Stimulated activated effector memory CD8-positive, alpha-beta T cell treated with anti-CD3 and anti-CD28 coated beads, Interleukin-12 subunit alpha, Interleukin-12 subunit beta, amount 100 ng/mL, for 72 hours (primary cell): ENCODE data around the gene MIEF2.
"Not testable (repeated sequence)": the region's sequence is repeated elsewhere in the genome, so short reads cannot be mapped to it uniquely, and the experiment has no call there.

ENCODE experiments used
- ATAC-seq: fragments of 150-1000 bp; cut with Tn5 transposase; 2 replicates; pipeline ENCODE4 v1.10.0; 2021
- DNase-seq, 2 donors: peaks; one replicate each; pipeline ENCODE4 v3.0.0; 2021 to 2022; ENCODE audit warnings: low spot score in 2 of 2
- H3K27ac Mint-ChIP-seq: one replicate; pipeline ENCODE4 v1.8.0; 2022; ENCODE audit warnings: mild to moderate bottlenecking, mixed read lengths
- H3K36me3 Mint-ChIP-seq: one replicate; pipeline ENCODE4 v1.8.0; 2022; ENCODE audit warnings: mild to moderate bottlenecking, mixed read lengths
- H3K4me1 Mint-ChIP-seq: one replicate; pipeline ENCODE4 v1.8.0; 2022; ENCODE audit warnings: mixed read lengths
- H3K4me3 Mint-ChIP-seq: one replicate; pipeline ENCODE4 v1.8.0; 2022; ENCODE audit warnings: mild to moderate bottlenecking, mixed read lengths
- H3K9me3 Mint-ChIP-seq: one replicate; pipeline ENCODE4 v1.8.0; 2022; ENCODE audit warnings: mixed read lengths

The MIEF2 gene

GRCh38 chr17:18260332-18261145 lies at the start of gene MIEF2:
Gene MIEF2 (plus strand): TSS chr17:18260662. CDS start chr17:18262721, 2,059 bp downstream.
- H3K36me3 Mint-ChIP-seq: peaks cover 26% of the 10 kb centered on the region
- ATAC-seq: peak; percentile 88

GRCh38 chr17:18213666-18214270 lies 46.7 kb upstream of the MIEF2 start:
- ATAC-seq (no peak), DNase-seq (no peak)
- H3K27ac Mint-ChIP-seq: peak overlapping the region; percentile 72
- no peak overlapping the region for H3K4me3 Mint-ChIP-seq
- H3K9me3 Mint-ChIP-seq: no peaks in the 10 kb centered on the region
- peaks cover 49% of the 10 kb centered on the region for H3K36me3 Mint-ChIP-seq
- peaks cover 8% of the 10 kb centered on the region for H3K4me1 Mint-ChIP-seq

More at GRCh38 chr17:18260332-18261145, at the start of gene MIEF2:
- Mint-ChIP-seq H3K27ac (peak within 1 kb of the TSS; percentile 87), H3K4me3 (peak within 1 kb of the TSS; percentile 98), H3K9me3 (no peaks in the 10 kb centered on the region), H3K4me1 (peaks cover 41% of the 10 kb centered on the region)
- peak; percentile 78 to 94 for DNase-seq

GRCh38 chr17:18216906-18217305 lies 43.6 kb upstream of the MIEF2 start:
- H3K4me3 Mint-ChIP-seq, H3K9me3 Mint-ChIP-seq, H3K27ac Mint-ChIP-seq, ATAC-seq, DNase-seq: not testable (repeated sequence)
- Mint-ChIP-seq H3K36me3 (peaks cover 18% of the 10 kb centered on the region), H3K4me1 (peaks cover 16% of the 10 kb centered on the region)

- no peaks in the 10 kb centered on the region for H3K9me3 Mint-ChIP-seq
- peaks cover 13% of the 10 kb centered on the region for H3K36me3 Mint-ChIP-seq
- ATAC-seq (peak; percentile 86), DNase-seq (peak; percentile 69 to 89)
- no peak overlapping the region for H3K4me3 Mint-ChIP-seq
- H3K27ac Mint-ChIP-seq: no peak overlapping the region
- H3K4me1 Mint-ChIP-seq: peaks cover 16% of the 10 kb centered on the region
Measured at GRCh38 chr17:18217412-18218015, 42.9 kb upstream of the MIEF2 start.

GRCh38 chr17:18218756-18219415 lies 41.6 kb upstream of the MIEF2 start:
- Mint-ChIP-seq H3K36me3 (peaks cover 3% of the 10 kb centered on the region), H3K4me1 (peaks cover 16% of the 10 kb centered on the region), H3K27ac (peak overlapping the region; percentile 77), H3K9me3 (no peaks in the 10 kb centered on the region), H3K4me3 (no peak overlapping the region)
- ATAC-seq (no peak), DNase-seq (no peak)

GRCh38 chr17:18224053-18224386 lies 36.4 kb upstream of the MIEF2 start:
- DNase-seq (no peak), ATAC-seq (no peak)
- Mint-ChIP-seq H3K27ac (no peak overlapping the region), H3K36me3 (peaks cover 7% of the 10 kb centered on the region), H3K9me3 (no peaks in the 10 kb centered on the region), H3K4me3 (no peak overlapping the region), H3K4me1 (peaks cover 48% of the 10 kb centered on the region)

GRCh38 chr17:18224387-18225120 lies 35.9 kb upstream of the MIEF2 start:
- ATAC-seq (no peak), DNase-seq (no peak)
- H3K27ac Mint-ChIP-seq: peak overlapping the region; percentile 72
- no peaks in the 10 kb centered on the region for H3K9me3 Mint-ChIP-seq
- H3K4me1 Mint-ChIP-seq: peaks cover 53% of the 10 kb centered on the region
- peak overlapping the region; percentile 90 for H3K4me3 Mint-ChIP-seq
- H3K36me3 Mint-ChIP-seq: peaks cover 7% of the 10 kb centered on the region

- DNase-seq: peak; percentile 95
- H3K9me3 Mint-ChIP-seq: no peaks in the 10 kb centered on the region
Measured at GRCh38 chr17:18225121-18225641, 35.3 kb upstream of the MIEF2 start, which contains the start of gene LLGL1. Gene LLGL1 (plus strand): TSS chr17:18225635. CDS start chr17:18225683, 48 bp downstream.

GRCh38 chr17:18225642-18226283 lies 34.7 kb upstream of the MIEF2 start:
- Mint-ChIP-seq H3K36me3 (peaks cover 7% of the 10 kb centered on the region), H3K27ac (peak overlapping the region; percentile 89), H3K4me1 (peaks cover 53% of the 10 kb centered on the region), H3K9me3 (no peaks in the 10 kb centered on the region), H3K4me3 (peak overlapping the region; percentile 90)
- ATAC-seq (no peak), DNase-seq (peak in 1 of 2 donors; percentile 65)

More at GRCh38 chr17:18225121-18225641, 35.3 kb upstream of the MIEF2 start, which contains the start of gene LLGL1:
- Mint-ChIP-seq H3K36me3 (peaks cover 7% of the 10 kb centered on the region), H3K27ac (peak within 1 kb of the TSS; percentile 89), H3K4me1 (peaks cover 56% of the 10 kb centered on the region), H3K4me3 (peak within 1 kb of the TSS; percentile 90)
- ATAC-seq: peak; percentile 97

GRCh38 chr17:18226284-18226945 lies 34.0 kb upstream of the MIEF2 start:
- DNase-seq: no peak
- Mint-ChIP-seq H3K9me3 (no peaks in the 10 kb centered on the region), H3K4me3 (peak overlapping the region; percentile 90), H3K4me1 (peaks cover 51% of the 10 kb centered on the region), H3K36me3 (peaks cover 7% of the 10 kb centered on the region), H3K27ac (peak overlapping the region; percentile 89)
- no peak for ATAC-seq

- Mint-ChIP-seq H3K4me3 (peak overlapping the region; percentile 90), H3K27ac (peak overlapping the region; percentile 84), H3K36me3 (peaks cover 7% of the 10 kb centered on the region), H3K9me3 (no peaks in the 10 kb centered on the region), H3K4me1 (peaks cover 54% of the 10 kb centered on the region)
- DNase-seq (no peak), ATAC-seq (no peak)
Measured at GRCh38 chr17:18227635-18228034, 32.8 kb upstream of the MIEF2 start.

- no peak for DNase-seq
- peaks cover 7% of the 10 kb centered on the region for H3K36me3 Mint-ChIP-seq
- no peak overlapping the region for H3K4me3 Mint-ChIP-seq
- peaks cover 59% of the 10 kb centered on the region for H3K4me1 Mint-ChIP-seq
- H3K9me3 Mint-ChIP-seq: no peaks in the 10 kb centered on the region
- peak overlapping the region; percentile 84 for H3K27ac Mint-ChIP-seq
- no peak for ATAC-seq
Measured at GRCh38 chr17:18228176-18228682, 32.2 kb upstream of the MIEF2 start.

- H3K36me3 Mint-ChIP-seq: peaks cover 10% of the 10 kb centered on the region
- peak overlapping the region; percentile 84 for H3K27ac Mint-ChIP-seq
- no peaks in the 10 kb centered on the region for H3K9me3 Mint-ChIP-seq
- ATAC-seq: no peak
- H3K4me3 Mint-ChIP-seq: no peak overlapping the region
- peaks cover 59% of the 10 kb centered on the region for H3K4me1 Mint-ChIP-seq
- DNase-seq: no peak
Measured at GRCh38 chr17:18229254-18229653, 31.2 kb upstream of the MIEF2 start.
